GM18502 (cell line): ENCODE measurements around the gene ZCCHC7.
"Not testable (repeated sequence)": the region's sequence is repeated elsewhere in the genome, so short reads cannot be mapped to it uniquely, and the experiment has no call there.

Source experiments
- ATAC-seq: cut with Tn5 transposase; IDR thresholded peaks from one replicate; pipeline ENCODE4 v1.9.1; 2021; ENCODE audit warnings: mild to moderate bottlenecking; ENCODE audit not compliant: unreplicated experiment, poor library complexity

The ZCCHC7 gene

DNA sequence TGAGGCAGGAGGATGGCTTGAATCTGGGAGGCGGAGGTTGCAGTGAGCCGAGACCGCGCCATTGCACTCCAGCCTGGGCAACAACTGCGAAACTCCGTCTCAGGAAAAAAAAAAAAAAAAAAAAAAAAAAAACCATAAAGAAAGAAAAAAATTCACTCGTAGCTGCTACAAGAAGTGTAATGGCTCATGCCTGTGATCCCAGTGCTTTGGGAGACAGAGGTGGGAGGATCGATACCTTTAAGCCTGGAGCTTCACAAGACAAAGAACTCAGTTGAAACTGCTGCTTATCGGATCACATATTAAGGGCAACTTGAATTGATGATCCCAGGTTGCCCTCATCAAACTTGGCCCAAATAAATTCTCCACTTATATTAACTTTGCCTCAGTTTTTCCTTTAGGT lies 1.0 kb upstream of the ZCCHC7 start:
- ATAC-seq = no peak

DNA sequence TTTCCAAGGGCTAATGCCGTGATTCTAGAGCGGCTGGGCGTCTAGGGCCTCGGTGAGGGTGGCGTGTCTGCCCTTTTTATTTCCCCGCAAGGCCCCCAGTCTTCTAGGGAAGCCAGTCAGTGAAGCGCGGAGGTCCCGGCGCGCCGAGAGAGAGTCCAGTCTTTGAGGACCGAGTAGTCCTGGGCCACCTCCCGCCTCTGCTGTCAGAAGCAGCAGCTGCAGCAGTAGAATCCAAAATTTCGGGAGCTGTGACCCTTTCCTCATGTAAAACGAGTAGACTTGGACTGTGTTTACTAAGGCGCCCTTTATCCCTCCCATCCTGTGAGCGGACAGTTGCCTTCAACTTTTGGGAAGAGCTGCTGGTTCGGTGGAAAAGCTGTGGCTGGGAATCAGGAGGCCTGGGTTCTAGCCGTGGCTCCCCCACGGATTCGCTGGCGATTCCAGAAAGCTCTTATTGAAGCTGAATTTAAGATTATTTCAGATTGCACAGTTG lies 515 bp downstream of the ZCCHC7 start:
- ATAC-seq = peak; percentile 13

DNA sequence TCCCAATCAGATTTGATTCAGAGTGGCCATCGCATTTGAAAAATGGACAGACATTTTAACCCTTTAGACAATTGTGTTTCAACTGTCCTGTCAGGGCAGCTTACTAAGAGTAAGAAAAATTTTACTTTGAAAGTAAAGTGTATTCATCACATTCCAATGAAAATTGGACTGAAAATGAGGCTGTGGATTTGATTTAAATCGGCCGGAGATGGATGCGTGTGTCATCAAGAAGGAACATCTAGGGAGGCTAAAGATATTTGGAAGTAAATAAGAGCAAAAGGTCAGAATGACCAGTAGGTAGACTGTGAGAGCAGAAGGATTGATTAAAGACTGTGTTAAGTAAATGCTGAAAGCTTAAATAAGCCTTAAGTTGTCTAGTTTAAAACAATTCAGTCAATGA lies 1.5 kb downstream of the ZCCHC7 start:
- no peak for ATAC-seq

DNA sequence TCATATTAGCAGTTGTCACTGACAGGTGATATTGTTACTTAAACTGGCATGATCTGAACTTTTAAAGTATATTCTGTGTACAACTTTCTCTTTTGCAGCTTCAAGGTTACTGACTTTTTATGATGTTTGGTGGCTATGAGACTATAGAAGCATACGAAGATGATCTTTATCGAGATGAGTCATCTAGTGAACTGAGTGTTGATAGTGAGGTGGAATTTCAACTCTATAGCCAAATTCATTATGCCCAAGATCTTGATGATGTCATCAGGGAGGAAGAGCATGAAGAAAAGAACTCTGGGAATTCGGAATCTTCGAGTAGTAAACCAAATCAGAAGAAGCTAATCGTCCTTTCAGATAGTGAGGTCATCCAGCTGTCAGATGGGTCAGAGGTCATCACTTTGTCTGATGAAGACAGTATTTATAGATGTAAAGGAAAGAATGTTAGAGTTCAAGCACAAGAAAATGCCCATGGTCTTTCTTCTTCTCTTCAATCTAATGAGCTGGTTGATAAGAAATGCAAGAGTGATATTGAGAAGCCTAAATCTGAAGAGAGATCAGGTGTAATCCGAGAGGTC lies 5.9 kb downstream of the ZCCHC7 start:
- ATAC-seq = no peak

DNA sequence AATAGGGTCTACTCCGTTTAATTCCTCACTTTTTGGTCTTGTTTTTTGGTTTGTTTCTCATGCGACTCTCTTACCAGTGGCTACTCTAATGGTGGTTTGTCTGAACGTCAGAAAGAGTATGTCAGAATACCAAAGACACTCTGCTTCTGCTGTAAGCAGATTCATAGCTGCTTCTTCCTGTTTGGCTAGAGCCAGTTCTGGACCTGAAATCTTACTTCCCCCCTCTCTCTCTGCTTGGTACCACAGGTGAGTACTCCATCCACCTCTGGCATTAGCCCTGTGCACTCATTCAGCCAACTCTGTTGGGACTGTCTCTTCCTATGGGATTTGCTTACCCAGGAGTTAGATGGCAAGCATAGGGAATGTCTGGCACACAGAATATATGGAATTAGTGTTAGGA lies 6.6 kb downstream of the ZCCHC7 start:
- no peak for ATAC-seq

DNA sequence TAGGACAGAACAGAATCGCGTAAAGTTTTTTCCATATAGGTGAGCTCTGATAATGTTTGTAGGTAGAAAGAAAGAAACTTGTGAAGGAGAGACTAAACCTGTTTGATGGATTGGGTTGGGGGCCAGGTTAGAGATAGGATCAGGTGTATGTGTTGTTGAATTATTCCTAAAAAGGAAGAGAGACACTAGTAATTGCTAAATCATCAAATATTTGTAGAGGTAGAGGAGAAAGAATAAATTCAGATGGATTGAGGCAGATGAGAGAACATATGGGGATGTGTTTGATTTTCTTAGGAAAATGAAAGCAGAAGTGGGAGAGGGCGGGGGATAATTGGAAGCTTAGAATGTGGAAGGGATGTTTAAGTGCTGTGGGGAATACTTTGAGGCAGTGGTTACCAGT lies 7.7 kb downstream of the ZCCHC7 start:
- ATAC-seq = no peak

DNA sequence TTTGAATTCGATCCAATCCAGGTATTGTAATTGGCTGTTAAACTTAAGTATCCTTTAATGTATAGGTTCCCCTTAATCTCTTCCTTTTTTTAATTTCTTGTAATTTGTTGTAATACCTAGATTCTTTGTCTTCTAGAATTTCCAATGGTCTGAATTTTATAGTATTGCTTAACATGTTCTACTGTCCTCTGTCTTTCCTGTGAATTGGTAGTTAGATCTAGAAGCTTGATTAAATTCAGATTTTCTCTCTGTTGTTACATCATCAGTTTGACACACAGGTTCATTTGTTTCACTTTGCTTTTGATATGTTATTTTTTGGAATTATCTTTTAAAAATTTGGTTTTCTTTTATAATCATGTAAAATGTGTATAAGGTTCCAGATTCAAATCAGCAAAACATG lies 13.8 kb downstream of the ZCCHC7 start:
- ATAC-seq = no peak

DNA sequence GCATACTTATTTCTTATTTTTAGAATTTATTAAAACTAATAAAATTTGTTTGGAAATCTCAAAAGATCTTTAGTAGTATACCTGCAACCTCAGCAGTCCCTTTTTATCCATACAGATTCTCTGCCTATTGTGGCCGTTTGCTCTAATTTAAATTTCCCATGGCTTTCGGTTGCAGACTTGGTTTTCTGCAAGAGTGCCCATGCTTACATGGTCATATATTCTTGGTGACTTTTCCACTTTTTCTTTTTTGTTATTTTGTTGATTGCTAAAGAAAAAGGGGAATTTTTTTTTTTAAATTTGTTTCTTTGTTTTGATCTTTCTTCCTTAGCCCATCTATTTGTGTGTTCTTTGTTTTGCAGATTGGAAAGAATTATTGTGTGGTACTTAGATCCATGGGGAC lies 20.6 kb downstream of the ZCCHC7 start:
- no peak for ATAC-seq

DNA sequence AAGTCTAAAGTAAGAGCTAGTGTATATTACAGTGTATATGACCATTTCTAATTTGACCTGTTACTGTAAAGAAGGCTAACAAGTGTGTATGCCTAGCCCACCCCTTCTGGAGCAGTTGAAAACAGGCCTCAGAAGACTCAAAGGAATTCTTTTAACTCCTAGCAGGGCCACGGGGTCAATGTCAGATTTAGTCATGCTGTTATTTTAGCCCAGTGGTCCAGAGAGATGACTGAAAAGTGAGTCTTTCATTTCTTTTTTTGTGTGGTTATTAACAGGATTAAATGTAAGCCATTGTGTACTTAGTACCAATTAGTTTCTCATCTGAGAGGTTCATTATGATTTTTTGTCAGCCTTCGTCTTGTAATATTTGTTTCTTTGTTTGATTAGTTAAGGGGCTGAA lies 24.4 kb downstream of the ZCCHC7 start:
- ATAC-seq = peak; percentile 58

DNA sequence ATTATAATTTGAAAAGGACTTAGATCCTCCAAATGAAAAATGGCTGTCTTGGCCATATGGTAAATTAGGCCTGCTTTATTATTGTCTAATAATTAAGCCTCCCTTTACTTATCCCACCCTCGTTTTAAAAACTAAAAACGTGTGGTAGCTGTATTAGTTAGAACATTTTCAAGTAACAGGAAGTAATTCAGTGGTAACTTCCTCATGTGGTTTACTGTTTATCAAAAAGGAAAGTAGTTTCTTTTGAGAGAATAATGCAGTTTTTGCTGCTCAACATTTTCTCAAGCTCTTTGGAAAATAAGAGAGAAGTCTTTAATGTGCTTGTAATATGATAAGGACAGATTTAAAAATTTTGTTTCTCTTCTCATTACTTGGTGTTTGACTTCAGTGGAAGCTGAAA lies 26.0 kb downstream of the ZCCHC7 start:
- ATAC-seq = no peak

DNA sequence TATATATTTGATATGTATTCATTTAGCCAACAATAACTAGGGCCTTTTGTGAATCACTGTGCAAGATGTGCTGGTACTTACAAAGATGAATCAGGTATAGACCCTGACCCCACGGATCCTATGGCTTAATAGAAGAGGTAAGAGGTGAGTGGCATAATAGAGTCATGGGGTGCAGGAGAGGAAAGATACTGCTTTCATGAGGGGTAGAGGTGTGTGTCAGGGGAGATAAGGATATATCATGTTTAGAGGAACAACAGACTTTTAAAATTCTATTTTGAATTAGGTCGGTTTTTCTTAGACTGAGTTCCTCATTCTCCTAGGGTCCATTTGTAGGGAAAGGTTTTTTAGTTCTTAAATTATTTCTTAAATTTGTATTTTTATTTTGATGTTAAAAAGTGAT lies 27.8 kb downstream of the ZCCHC7 start:
- no peak for ATAC-seq

DNA sequence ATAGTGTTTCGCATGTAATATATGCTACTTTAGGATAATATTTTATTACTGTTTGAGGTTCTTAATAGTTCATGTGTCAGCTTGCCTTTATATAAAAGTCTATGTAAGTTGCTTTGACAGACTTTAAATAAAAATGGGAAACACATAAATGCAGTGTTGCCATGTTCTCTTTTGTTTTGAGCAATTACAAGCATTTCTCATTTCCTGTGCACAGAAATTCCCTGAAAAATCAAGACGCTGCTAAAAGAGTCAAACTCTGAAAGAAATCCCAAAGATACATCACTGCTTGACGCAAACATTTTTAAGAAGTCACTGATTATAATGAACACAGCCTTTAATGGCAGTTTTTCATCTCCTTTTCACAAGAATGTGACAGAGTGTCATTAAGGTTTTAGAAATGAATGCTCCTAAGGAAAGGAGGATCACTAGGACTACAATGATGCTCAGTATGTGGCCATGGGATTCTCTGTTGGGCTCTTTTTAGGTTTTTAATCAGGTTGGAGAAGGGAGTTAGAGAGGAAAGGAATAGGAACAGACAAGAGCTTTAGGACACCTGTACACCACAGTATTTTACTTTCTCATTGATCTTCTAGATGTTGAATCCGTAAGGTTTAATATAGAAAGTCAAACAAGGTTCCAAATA lies 29.4 kb downstream of the ZCCHC7 start:
- ATAC-seq = no peak

DNA sequence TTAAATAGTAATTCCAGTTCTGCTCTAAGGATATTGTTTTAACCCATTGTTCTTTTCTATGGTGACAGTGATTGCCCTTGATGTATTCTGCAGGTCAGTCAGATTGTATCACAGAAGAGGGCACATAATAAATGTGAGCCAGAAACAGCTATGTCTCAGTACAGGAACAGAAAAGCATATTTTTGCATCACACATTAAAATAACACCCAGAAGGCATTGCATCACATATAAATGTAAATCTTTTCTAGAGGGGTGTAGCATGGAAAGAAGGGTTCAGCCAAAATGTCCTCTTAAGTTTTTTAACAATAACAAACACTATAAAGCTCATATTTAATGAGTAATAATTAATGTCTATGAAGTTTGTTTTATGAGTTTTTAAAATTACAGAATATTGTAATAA lies 30.0 kb downstream of the ZCCHC7 start:
- no peak for ATAC-seq

DNA sequence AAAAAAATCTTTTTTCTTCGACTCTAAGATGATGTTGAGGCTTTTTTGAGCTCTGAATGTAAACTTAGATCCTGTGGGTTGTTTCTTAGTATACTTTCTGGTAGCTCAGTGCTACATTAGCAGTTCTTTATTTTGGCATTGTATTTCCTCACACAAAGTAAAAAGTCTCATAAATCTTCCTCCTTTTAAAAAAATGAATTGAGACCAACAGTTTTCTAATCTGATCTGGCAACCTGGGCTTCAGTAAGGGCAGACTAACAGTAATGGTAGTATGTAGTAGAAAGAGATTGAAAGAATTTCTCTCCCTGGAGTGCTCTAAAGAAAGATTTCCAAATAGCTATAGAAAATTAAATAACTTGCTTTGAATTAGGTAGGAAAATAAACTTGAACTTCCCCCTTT lies 31.4 kb downstream of the ZCCHC7 start:
- ATAC-seq = no peak

DNA sequence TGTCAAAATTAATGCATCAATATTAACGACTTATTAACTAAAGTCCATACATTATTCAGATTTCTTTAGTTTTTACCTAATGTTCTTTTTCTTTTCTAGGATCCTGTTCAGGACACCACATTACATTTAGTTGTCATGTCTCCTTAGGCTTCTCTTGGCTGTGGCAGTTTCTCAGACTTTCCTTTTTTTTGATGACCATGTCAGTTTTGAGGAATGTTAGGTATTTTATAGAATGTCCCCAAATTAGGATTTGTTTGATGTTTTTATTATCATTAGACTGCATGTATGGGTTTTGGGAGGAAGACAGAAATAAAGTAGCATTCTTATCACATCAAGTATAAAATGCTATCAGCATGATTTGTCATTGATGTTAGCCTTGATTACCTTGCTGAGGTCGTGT lies 32.0 kb downstream of the ZCCHC7 start:
- ATAC-seq = no peak

DNA sequence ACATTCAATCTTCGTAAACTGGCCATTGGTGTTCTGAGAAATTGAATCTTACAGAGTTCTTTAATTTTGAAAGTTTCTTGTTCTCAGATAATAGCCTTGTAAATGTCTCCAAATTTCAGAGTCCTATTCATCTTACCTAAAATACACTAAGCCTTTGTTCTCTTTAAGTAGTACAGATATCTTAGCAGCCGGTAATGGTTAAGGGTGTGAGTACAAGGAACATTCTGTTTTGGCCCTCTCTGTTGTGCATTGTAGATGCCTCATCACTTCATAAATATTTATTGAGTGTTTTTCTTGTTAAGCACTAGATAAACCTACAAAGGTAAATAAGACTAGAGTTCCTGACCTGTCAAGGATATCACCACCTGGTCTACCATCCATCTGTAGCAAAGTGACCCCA lies 35.2 kb downstream of the ZCCHC7 start:
- no peak for ATAC-seq

DNA sequence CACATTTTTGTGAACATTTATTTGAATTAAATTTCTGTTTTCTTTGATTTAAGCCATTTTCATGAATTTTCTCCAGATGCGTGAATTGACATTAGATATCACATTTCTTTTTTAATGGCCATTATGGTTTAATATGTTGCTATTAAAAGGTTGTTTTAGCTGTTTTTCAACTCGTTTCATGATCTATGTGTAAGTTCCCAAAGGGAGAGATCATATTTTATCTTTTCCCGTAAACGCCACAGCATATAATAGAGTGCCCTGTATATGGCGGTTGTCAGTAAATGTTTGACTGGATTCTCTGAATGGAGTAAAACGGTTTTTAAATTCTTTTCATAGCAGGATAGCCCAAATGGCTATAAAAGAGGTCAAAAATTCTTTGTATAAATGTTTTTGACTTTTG lies 35.8 kb downstream of the ZCCHC7 start:
- no peak for ATAC-seq

DNA sequence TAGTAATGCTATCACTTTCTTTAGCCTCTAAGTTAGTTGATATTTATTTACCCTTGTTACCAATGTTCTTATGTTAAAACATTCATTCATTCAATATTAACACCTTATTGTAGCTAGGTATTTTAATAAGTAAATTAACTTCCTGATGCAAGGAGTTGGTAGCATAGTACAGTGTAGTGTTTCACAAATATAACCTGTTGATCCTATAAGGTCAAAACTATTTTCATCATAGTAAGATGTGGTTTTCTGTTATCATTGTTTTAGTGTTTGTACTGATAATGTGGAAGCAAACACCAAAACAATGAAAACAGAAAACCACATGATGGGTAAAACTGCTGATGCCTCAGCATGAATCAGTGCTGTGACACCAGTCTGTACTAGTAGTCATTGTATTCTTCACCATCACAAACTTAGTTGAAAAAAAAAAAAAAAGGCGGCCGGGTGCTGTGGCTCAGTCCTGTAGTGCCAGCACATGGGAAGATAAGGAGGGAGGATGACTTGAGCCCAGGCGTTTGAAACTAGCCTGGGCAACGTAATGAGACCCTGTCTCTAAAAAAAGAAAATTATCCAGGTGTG lies 36.5 kb downstream of the ZCCHC7 start:
- ATAC-seq = no peak

DNA sequence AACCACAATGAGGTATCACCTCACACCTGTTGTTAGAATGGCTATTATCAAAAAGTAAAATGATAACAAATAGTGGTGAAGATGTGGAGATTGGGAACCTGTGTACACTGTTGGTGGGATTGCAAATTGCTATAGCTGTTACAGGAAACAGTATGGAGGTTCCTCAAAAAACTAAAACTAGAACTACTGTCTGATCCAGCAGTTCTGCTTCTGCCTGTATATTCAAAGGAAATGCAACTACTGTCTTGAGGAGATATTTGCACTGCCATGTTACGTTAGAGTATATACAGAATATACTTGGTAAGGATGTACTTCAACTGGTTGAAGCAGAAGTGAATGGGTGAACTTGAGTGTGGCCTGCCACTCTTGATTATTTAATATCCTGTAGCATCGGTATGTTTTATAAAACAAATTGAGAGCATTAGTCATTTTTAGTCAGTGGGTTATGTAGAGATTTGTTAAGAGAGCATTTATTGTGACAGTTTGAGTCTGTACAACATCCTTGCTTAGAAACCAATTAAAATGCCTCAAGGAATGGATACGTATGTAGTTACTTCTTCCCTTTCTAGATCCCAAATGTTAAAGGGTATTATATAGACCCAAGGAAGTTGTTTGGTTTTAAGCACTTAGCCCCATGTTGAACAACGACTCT lies 37.5 kb downstream of the ZCCHC7 start:
- ATAC-seq = no peak

DNA sequence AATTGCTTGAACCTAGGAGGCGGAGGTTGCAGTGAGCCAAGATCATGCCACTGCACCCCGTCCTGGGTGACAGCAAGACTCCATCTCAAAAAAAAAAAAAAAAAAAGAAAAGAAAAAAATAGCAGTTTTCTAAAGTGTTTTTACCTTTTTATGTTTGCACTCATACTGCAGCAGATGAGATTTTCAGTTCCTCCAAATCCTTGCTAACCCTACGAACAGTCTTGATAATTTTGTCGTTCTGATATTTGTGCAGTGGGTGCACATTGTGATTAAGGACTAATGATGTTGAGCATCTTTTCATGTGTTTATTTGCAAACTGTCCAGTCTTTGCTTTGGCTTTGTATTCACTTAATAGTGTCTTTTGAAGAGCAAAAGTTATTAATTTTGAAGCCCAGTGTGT lies 42.9 kb downstream of the ZCCHC7 start:
- no peak for ATAC-seq

DNA sequence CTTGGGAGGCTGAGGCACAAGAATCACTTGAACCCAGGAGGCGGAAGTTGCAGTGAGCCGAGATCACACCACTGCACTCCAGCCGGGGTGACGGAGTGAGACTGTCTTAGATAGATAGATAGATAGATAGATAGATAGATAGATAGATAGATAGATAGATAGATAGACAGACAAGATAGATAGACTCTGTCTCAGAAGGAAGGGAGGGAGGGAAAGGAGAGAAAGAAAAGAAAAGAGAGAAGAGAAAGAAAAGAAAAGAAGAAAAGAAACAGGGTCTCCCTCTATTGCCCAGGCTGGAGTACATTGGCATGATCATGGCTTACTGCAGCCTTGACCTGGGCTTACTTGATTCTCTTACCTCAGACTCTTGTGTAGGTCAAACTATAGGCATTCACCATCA lies 44.0 kb downstream of the ZCCHC7 start:
- not testable (repeated sequence) for ATAC-seq

DNA sequence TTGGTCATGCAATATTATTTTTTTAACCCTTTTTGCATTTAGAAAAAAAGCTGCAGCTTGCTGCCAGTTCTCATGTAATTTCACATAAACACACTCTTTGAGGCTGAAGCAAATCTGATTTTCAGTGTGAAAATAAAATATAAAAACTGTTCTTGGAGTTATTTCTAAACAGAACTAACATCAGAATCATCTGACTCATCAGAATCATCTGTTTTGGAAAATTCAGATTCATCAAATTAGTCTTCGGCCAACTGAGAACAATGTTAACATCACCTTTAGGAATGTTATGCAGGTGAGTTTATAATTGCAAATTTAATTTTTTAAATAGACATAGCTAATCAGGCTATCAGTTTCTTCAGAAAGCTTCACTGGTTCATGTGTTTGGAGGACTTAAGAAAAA lies 45.3 kb downstream of the ZCCHC7 start:
- ATAC-seq = no peak
